ENCODE measurements around the gene POMT2.

POMT2 gene

DNA sequence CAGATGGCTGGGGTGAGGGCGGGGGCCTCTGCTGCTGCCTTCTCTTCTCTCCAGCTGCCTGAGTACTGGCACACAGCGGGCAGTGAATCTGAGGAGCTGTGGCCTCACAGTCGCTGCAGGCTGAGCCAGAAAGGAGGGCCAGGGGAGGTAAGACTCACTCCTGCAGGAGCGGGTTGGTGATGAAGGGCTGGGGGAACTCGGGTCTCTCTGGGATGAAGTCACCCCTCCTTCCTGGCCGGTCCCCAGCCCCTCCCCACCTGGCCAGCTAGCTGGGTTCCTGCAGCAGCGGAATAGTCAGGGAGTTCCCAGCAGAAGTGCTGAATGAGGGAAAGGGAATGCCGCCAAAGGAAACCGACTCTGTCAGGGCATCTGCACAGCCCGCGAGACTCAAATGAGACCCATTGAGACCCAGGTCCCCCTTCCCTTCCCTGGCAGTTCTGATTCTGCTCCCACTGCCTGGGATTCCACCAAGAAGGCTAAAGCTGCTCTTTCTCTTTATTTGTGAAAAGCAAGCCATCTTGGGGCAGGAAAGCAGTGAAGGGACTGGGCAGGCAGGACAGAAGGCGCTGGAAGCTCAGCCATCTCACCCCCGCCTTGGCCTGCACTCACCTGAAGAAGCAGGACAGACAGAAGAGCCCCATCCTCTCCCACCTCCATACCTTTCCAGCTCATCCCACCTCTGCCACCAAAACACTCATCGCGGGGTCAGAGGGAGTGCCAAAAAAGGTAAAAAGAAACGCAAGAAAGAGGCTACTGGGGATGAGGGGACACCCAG, 54.9 kb downstream of the POMT2 start:
- DNase-seq (ENCODE audit: low spot score) = no peak

DNA sequence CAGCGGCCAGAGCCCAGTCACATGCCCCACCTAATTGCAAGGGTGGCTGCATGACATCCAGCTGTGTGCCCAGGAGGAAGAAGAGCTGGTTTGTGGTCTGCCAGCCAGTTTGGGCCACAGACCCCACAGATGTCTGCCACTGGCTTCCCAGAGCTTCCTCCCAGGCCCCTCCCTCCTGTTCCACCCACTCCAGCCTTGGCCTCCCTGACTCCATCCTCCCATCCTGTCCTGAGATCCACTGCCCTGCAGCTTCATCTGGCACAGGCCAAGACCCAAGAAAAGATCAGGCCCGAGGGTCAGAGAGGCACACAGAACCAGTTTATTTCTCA, 55.5 kb downstream of the POMT2 start:
- DNase-seq (ENCODE audit: low spot score) = no peak

DNA sequence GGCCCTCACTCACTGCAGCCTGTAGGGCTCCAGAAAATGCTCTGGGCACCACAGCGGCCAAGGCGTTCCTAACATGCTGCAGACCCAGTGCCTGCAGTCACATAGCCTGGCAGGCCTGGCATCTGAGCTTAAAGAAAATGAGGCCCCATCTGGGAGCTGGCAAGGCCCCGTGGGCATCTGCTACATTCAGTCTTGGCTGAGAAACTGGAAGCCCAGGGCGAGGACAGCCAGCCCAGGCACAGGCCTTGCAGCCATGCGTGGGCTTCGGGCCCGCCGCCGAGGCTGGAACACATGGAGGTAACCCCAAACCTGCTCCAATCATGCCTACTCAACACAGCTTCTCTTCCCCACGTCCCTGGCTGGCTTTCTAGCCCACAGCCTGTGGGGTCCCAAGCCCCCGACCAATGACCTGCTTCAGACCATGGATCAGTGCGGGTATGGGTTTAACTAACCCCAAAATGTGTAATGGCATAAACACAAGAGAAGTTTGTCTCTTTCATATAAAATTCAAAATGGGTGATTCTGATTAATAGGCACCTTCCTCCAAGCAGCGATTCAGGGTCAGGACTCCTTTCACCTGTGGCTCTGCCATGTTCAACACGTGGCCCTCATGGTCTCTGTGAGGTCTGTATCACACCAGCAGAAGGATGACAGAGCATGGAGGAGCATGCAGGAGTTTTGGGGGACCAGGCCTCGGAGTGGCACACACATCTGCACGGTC, 56.1 kb downstream of the POMT2 start:
- DNase-seq (ENCODE audit: low spot score) = no peak

DNA sequence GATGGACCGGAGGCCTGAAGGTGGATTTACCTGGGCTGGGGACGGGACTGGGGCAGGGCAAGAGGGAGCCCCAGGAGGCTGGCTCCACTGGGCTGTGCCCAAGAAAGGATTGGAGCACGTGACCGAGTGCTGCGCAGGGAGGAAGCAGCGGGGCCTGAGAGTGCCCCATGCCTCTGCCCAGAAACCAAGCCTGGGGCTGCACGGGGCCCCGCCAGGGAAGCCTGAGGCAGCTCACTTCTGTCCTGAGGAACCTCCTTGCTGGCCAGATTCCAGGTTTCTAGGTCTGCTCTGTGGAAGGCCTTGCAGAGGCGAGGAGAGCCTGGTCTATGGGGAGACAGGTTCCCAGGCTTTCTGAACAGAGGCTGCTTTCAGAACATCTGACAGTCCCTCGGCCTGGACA, 60.1 kb downstream of the POMT2 start:
- no peak for DNase-seq (ENCODE audit: low spot score)

DNA sequence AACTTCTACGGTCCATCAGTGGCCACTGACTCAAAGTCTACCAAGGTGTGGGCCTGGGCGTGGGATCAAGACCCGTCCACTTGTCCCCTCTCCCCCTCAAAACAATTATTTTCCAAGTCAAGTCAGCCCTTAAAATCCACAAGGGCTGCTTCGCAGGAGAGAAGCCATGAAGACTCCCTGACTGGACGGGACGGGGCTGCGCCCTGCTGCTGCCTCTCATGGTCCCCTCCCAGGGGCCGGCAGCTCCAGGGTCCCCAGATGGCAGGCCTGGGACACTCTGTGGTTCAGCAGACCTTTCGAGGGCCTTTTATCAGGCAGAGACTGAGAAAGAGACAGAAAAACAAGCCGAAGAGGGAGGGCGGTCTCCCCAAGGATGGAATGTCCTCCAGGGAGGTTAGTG, 60.5 kb downstream of the POMT2 start:
- no peak for DNase-seq (ENCODE audit: low spot score)

DNA sequence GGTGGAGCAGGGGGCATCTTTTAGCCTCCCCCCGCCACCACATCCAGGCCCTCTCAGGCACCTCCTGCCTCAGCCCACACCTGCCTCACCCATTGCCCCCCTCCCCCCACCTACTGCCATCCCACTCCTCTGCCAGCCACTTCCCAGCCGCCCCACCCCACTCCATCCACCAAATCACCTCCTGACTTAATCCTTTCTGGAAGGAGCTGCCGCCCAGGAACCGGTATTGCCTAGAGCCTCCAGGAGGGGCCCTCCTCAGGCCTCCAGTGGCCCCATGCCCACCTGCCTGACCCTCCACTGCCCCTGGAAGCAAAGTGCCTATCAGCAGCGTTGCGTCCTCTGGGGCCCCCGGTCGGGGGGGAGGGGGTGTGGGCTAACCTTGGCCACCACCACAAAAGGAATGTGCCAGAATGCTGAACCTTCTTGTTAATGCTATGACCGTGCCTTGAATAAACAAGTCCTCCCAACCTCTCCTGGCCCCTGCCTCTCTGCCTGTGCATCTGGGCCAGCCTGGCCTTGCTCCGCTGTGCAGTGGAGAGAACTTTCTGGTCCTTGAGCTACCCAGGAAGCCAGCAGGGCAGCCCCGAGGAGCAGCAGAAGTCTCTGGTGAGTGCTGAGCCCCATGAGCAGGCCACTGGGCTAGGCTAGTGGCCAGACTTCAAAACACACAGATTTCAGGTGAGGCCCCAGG, 61.5 kb downstream of the POMT2 start:
- no peak for DNase-seq (ENCODE audit: low spot score)

DNA sequence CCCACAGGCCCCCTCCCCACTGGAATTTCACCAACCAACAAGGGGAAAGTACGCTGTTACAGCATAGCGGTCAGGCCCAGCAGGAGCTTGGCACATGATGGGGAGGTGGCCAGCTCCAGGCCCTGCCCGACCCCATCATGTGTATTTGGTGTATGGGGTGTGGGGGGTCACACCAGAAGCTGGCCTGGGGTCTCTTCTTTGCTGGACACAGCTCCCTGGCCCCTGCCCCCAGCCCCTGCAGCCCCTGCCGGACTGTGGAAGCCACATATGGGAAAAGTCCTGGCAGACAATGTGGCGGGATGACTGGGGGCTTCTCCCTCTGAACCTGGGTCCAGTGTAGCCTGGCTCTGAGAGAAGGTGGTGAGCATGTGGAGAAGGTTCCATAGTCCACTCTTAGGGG, 62.1 kb downstream of the POMT2 start:
- no peak for DNase-seq (ENCODE audit: low spot score)

DNA sequence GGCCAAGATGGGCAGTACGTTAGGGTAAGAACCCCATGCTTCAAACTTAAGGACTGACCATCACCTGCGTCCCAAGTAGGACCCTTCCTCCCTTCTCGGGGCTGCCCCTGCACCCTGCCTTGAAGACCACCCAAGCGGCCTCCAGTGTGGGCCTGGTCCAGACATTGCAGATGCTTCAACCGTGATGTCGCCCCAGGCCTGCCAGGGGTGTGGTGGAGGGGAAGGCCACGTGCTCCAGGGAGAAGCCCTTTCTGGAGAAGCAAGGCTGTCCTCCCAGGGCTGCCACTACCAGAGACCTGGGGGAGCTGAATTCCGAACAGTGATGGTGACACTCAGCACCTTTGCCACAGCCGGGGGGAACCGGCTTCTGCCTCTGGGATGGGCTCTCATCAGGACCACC, 63.0 kb downstream of the POMT2 start:
- no peak for DNase-seq (ENCODE audit: low spot score)

DNA sequence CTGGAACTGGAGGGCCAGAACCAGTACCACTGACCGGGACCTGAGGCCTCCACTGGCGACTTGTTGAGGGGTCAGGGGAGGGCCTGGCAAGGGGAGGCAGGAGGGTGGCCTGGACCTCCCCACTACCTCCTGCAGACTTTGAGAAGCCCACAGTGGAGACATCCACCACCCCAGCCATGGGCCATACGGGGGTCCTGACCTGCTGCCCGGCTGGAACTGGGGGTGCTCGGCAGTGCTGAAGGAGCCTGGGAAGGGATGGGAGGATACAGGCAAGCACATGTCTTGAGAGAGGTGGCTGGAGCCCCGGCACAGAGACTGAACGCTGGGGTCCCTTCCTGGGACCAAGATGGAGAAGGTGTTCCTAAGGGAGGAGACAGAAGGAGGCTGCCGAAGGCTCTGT, 64.0 kb downstream of the POMT2 start:
- DNase-seq (ENCODE audit: low spot score) = no peak

DNA sequence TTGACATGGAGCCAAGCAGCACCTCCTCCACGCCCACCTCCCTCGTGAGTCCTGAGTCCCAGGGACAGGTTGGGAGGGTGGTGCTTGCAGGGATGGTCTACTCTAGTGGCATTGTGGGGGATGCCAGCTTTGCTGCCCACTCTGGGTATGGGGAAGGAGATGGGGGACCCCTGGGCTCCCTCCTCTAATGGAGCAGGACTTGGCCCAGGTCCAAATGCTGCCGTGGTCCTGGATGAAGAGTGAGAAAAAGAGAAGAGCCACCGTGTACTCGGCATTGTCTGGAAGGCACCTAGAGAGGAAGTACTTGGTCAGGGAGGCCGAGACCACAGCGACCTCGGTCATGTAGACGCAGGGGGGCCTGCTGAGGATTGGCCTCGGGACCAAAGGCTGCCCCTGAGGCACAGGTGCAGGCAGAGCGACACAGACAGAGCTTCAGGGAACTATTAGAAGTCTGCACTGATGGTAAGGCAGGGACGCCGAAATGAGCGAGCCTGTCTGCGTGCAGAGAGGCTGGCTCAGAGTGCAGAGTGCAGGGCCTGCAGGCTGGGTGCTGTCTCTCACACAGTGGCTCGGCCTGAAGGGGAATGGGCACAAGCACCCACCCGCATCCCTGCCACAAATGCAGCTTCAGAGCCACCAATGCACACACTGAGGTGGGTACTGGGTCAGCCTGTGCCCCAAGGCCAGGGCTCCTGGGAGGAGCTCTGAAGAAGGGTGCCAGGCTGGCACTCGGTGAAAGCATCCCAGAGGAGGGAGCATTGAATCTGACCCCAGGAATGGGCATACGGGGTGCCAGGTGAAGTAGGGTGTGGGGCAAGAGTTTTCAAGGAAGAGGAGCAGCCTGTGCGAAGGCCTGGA, 67.1 kb downstream of the POMT2 start:
- no peak for DNase-seq (ENCODE audit: low spot score)

DNA sequence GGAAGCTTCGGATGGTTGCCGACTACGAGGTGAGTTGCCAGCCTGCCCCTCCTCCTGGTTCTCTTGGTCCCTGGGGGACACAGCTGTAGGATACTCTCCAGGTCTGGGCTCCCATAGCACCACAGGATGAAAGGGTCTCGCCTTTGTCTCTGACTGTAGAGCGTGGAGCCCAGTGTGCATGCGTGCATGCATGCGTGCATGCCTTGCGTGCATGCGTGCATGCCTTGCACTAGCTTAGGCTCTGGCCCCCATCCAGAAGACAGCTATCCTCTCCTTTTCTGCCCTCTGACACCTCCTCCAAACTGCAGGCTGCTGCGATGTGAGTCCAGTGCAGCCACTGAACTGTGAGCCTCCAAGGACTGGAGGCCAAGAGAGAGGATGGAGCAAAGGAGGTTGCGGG, 68.8 kb downstream of the POMT2 start:
- no peak for DNase-seq (ENCODE audit: low spot score)

DNA sequence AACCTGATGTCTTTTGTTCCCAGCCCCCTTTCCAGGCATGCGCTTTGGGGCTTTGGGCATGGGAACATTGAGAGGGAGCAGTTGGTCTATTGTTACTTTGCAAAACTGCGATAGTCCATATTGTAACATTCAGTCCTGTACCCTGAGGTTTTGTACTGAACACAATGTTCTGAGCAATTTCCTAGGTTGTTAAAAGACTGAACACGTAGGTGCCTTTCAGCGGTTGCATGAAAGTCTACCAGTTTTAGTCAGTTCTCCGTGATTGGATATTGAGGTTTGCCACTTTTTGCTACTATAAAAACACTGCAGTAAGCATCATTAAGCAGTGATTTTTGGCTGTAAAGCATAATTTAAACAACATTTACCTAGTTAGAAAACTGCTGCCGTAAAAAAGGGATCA, 69.8 kb downstream of the POMT2 start:
- DNase-seq (ENCODE audit: low spot score) = no peak

DNA sequence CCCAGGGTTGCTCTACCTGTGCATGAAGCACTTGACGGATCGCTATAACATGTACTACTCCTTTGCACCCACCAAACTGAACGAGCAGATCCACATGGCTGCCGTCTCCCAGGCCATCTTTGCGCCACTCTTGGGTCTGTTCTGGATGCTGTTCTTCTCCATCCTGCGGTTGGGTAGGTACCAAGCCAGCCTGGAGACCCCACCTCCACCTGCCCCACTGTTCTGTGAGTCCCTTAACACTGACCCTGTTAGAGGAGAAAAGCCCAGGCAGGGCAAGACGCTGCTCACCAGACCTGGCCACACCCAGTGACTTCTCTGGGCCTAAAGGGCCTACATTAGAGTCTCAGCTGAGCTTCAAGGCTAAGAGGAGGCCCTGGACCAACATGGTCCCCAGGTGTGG, 71.4 kb downstream of the POMT2 start:
- no peak for DNase-seq (ENCODE audit: low spot score)

DNA sequence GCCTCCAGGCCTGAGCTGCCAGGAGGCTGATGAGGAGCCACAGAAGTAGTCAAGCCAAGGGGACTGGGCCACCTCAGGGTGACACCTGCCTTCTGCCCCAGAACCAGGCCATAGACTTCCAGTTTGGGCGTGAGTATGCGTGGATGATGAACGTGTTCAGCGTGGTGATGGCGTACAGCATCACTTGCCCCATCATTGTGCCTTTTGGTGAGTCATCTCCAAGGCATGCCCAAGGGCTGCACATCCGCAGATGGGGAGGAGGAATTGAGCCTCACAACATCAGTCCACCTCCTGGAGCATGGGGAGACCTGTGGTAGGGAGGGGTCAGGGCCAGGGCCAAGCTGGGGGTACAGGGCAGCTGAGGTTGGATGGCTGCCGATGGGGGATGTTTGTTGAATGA, 72.0 kb downstream of the POMT2 start:
- DNase-seq (ENCODE audit: low spot score) = no peak

DNA sequence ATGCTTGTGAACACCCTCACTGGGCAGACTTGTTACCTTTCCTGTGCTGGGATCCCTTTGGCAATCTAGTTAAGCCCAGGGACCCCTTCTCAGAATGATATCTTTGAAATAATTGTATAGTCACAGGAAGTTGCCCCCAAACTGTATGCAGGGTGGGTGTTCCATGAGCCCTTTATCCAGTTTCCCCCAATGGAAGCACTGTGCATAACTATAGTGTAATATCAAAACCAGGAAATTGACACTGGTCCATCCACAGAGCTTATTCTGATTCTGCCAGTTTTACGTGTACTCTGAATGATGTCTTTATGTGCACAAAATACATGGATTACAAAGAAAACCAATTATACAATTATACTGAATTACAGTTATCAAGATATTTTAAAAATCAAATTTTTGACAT, 73.9 kb downstream of the POMT2 start:
- DNase-seq (ENCODE audit: low spot score) = no peak

DNA sequence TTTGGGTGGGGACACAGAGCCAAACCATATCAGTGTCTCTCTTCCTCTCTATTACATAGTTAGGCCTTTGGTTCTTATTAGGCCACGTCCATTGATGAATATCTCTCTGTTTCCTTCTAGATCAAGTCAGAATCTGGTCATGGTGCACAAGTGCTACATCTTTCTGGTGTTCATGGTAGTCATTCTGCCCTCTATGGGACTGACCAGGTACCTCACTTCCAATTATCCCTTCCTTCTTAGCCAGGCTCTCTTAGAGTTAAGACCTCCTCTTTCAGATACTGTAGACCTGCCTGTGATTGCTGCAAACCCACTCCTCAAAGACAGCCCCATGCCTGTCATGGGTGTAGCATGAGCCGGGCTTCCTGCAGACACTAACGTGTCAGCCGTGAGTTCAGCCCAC, 74.9 kb downstream of the POMT2 start:
- DNase-seq (ENCODE audit: low spot score) = no peak

DNA sequence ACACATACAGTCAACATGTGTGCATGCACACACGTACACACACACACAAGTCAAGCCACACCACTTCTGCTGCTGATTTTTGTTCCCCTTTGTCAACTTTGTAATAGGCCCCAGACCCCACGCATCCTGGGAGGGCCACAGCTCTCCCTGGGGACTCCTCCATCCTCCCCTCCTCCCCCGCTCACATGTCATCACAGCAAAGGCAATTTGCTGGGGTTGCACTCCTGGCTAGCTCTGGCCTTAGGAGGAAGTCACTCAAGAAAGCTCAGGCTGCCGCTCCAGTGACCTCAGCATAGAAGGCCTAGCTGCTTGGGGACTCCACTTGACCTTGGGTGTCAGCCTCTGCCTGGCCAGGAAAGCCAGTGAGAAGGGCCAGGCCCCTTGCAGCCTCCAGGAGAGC, 76.8 kb downstream of the POMT2 start:
- DNase-seq (ENCODE audit: low spot score) = no peak

DNA sequence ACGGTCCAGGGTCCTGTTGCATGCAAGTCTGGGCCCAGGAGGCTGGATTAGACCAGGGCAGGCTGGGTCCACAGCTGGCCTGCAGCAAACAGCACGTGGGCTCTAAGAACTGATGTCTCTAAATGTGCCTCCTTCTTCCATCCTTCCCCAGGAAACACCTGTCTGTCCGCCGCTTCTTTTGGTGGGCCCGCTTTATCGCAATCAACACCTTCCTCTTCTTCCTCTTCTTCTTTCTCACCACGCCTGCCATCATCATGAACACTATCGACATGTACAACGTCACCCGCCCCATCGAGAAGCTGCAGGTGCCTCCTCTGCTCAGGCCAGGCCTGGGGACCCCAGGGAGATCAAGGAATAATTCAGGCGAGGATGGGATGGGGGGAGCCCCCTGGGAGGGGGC, 77.9 kb downstream of the POMT2 start:
- no peak for DNase-seq (ENCODE audit: low spot score)

DNA sequence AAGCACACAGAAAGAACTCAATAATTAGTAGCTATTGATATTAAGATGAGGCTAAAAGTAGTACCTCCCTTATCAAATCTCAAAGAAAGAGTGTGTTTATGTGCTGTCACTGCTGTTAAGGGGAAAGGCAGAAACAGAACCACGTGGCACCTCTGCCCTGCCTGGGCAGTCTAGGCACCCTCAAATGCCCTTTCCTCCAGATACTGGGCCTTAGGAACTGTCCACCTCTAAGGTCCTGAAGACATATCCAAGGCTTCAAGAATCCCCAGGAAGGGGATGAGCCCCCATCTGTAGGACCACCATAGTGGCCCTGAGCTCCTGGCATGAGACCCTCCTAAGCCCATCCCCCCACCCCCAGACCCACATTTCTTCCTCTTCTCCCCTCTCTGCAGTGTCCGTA, 78.7 kb downstream of the POMT2 start:
- peak; percentile 16 for DNase-seq (ENCODE audit: low spot score)

DNA sequence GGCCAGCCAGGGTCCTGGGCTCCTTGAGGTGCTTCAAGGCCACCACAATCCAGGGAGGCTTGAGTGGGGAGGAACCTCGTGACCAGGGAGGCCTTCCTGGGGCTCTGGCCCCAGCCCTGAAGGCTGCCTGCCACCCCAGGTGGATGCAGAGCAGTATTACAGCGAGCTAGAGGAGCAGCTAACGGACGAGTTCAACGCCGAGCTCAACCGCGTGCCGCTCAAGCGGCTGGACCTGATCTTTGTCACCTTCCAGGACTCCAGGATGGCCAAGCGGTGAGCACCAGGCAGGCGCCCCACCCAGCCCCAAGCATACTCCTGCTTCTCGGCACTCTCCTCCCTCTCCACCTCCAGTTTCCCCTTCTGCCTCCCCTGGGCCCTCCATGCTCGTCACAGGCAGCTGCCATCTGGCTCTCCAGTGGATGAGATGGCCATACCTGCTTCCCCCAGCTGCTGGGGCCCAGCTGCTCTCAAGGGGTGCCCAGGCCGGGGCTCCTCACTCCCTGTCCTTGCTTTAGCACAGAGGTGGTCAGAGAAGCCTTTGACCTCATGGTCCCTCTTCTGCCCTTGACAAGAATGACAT, 80.3 kb downstream of the POMT2 start:
- no peak for DNase-seq (ENCODE audit: low spot score)

DNA sequence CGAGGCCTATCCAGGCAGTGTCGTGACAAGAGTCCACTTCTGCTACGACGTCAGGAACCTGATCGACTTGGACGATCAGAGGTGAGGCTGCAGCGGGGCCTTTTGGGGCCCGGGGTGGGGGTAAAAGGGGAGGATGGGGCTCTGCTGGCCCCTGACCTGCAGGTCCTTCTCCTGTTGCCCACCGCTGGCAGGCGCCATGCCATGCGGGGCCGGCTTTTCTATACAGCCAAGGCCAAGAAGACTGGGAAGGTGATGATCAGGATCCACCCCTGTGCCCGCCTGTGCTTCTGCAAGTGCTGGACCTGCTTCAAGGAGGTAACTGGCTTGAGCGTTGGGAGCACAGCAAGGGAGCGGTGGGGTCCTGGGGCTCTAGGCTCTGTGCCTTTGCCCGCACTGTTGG, 81.3 kb downstream of the POMT2 start:
- DNase-seq (ENCODE audit: low spot score) = no peak

DNA sequence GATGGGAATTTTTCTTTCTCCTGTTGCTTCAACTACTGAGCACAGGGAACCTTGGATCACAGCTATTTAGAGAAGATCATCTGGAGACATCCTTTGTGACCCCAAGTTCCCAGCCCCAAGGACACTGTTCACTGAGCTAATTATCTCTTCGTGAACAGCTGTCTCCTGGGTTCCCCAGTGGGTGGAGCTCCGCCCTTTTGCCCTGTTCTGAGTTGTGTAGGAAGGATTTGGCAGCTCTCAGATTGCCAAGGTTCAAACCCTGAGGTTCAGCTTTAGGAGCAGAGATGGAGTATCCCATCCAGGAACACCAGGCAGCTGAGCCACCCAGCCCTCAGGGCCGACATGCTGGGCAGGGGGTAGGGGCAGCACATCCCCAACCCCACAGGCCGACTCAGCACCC, 81.7 kb downstream of the POMT2 start:
- no peak for DNase-seq (ENCODE audit: low spot score)

All from COLO829 (cell line).